Measurements from ENCODE around the gene FBLN2.
"Not testable (repeated sequence)": the region's sequence is repeated elsewhere in the genome, so short reads cannot be mapped to it uniquely, and the experiment has no call there.

The FBLN2 gene

GRCh38 chr3:13548696-13549622, at the start of gene FBLN2:
Gene FBLN2, plus strand, starts transcription at chr3:13549125. Its CDS starts 21,231 bp downstream, at chr3:13570356.
- no peak for FAIRE-seq

- not testable (repeated sequence) for FAIRE-seq
These were observed 49.7 kb upstream of the FBLN2 start for GRCh38 chr3:13499246-13499645.

GRCh38 chr3:13500133-13500885, 48.6 kb upstream of the FBLN2 start:
- no peak for FAIRE-seq

GRCh38 chr3:13501056-13501455, 47.9 kb upstream of the FBLN2 start:
- no peak for FAIRE-seq

GRCh38 chr3:13501521-13501920, 47.4 kb upstream of the FBLN2 start:
- FAIRE-seq = no peak

GRCh38 chr3:13501958-13502790, 46.8 kb upstream of the FBLN2 start:
- no peak for FAIRE-seq

GRCh38 chr3:13502791-13503060, 46.2 kb upstream of the FBLN2 start:
- no peak for FAIRE-seq

GRCh38 chr3:13504161-13504831, 44.6 kb upstream of the FBLN2 start:
- no peak for FAIRE-seq

GRCh38 chr3:13505147-13506130, 43.5 kb upstream of the FBLN2 start:
- no peak for FAIRE-seq

- FAIRE-seq = no peak
These were observed 42.7 kb upstream of the FBLN2 start for GRCh38 chr3:13506239-13506638.

- no peak for FAIRE-seq
These were observed 42.2 kb upstream of the FBLN2 start for GRCh38 chr3:13506680-13507079.

GRCh38 chr3:13507247-13507569, 41.7 kb upstream of the FBLN2 start:
- no peak for FAIRE-seq

GRCh38 chr3:13507570-13508339, 41.2 kb upstream of the FBLN2 start:
- no peak for FAIRE-seq

- FAIRE-seq = no peak
These were observed 40.4 kb upstream of the FBLN2 start for GRCh38 chr3:13508496-13508895.

GRCh38 chr3:13509059-13509815, 39.7 kb upstream of the FBLN2 start:
- FAIRE-seq = no peak

GRCh38 chr3:13509816-13510192, 39.1 kb upstream of the FBLN2 start:
- FAIRE-seq = no peak

- FAIRE-seq = no peak
These were observed 36.5 kb upstream of the FBLN2 start for GRCh38 chr3:13512451-13512850.

- FAIRE-seq = no peak
These were observed 35.6 kb upstream of the FBLN2 start for GRCh38 chr3:13513051-13513912.

Measured in colon (tissue), 2 donors.